Endothelial cell of umbilical vein (primary cell): Measurements from ENCODE around the gene COA7. TPM values are rescaled to one million over a fixed set of nuclear protein-coding genes. Genes with fewer than 3 reads are reported as not detected.

Source experiments
- BruUV-seq: library from RNA; stranded (reverse); fragments of 400-500 nt; replicated peaks from 2 replicates; lab custom pipeline; 2021; lab: Mats Ljungman, UMichigan
- CTCF ChIA-PET: fragments of 300-600, 350-600 bp; sonication (Branson Sonifier 250); formaldehyde crosslinking; loops from one replicate; lab custom pipeline; 2021; ENCODE audit warnings: antibody characterized with exemption, inconsistent platforms; lab: Charles Lee
- POLR2A ChIA-PET: fragments of 300-600, 350-600 bp; sonication (Branson Sonifier 250); formaldehyde crosslinking; loops from one replicate; lab custom pipeline; 2021; ENCODE audit warnings: antibody characterized with exemption, inconsistent platforms; lab: Charles Lee
- DNase-seq: peaks from one replicate; pipeline ENCODE4 v3.0.0-alpha.2; 2011; ENCODE audit warnings: low read depth, low spot score
- FAIRE-seq: peaks from 2 replicates; lab custom pipeline; 2011; peaks lifted over from hg19 to GRCh38; lab: Jason Lieb, UNC
- H2AFZ ChIP-seq: 2 replicates; pipeline ENCODE4 v1.6.0; 2012; ENCODE audit warnings: low read depth, low read length, control low read depth, inconsistent platforms
- H3K27ac ChIP-seq: 2 replicates; pipeline ENCODE4 v1.5.1; 2011; ENCODE audit warnings: low read depth, mild to moderate bottlenecking, control low read depth, low read length, moderate library complexity; ENCODE audit not compliant: insufficient read depth
- H3K27me3 ChIP-seq, 2 experiments: 2 replicates each; pipeline versions ENCODE4 v1.6.0 to v1.6.1; 2011; ENCODE audit warnings: low read length in 2 of 2, mixed read lengths in 1 of 2; ENCODE audit not compliant: control insufficient read depth in 2 of 2, insufficient read depth in 2 of 2
- H3K36me3 ChIP-seq, 2 experiments: 2 replicates in 1 of 2; 3 replicates in 1 of 2; pipeline ENCODE4 v1.5.1; 2011; ENCODE audit warnings: low read length in 2 of 2, mild to moderate bottlenecking in 1 of 2, moderate library complexity in 1 of 2; ENCODE audit not compliant: control insufficient read depth in 2 of 2, insufficient read depth in 2 of 2; ENCODE audit errors: extremely low read depth in 1 of 2
- H3K4me1 ChIP-seq: 3 replicates; pipeline ENCODE4 v1.5.1; 2011; ENCODE audit warnings: mild to moderate bottlenecking, low read length; ENCODE audit not compliant: control insufficient read depth, insufficient read depth; ENCODE audit errors: extremely low read depth
- H3K4me2 ChIP-seq: 2 replicates; pipeline ENCODE4 v1.6.1; 2011; ENCODE audit warnings: low read length, control low read depth, mixed read lengths; ENCODE audit not compliant: insufficient read depth
- H3K4me3 ChIP-seq, 3 experiments: fragments of 200-600 bp in 1 of 3; sonication (generic), shearing (Covaris generic) in 1 of 3; replicated peaks in 1 of 3; 2 replicates each; pipeline ENCODE4 v1.5.1; 2011 to 2016; ENCODE audit warnings: control low read depth in 3 of 3, low read length in 3 of 3, mild to moderate bottlenecking in 2 of 3, inconsistent platforms in 1 of 3, low read depth in 1 of 3, moderate library complexity in 1 of 3; ENCODE audit not compliant: insufficient read depth in 1 of 3
- H3K79me2 ChIP-seq: 2 replicates; pipeline ENCODE4 v1.6.0; 2012; ENCODE audit warnings: low read length, inconsistent platforms; ENCODE audit not compliant: control insufficient read depth, insufficient read depth
- H3K9ac ChIP-seq: replicated peaks from 2 replicates; pipeline ENCODE3; 2011; ENCODE audit warnings: low read length, control low read depth; ENCODE audit not compliant: insufficient read depth; ENCODE audit errors: extremely low read depth
- H3K9me1 ChIP-seq: replicated peaks from 3 replicates; pipeline ENCODE4 v1.6.0; 2011; ENCODE audit warnings: mild to moderate bottlenecking, low read length; ENCODE audit not compliant: control insufficient read depth, insufficient read depth; ENCODE audit errors: extremely low read depth
- H3K9me3 ChIP-seq: replicated peaks from 2 replicates; pipeline ENCODE4 v1.5.1; 2012; ENCODE audit warnings: low read length, inconsistent platforms; ENCODE audit not compliant: control insufficient read depth, insufficient read depth
- H4K20me1 ChIP-seq: replicated peaks from 2 replicates; pipeline ENCODE3; 2011; ENCODE audit warnings: mild to moderate bottlenecking, low read length; ENCODE audit not compliant: control insufficient read depth, insufficient read depth; ENCODE audit errors: extremely low read depth
- CTCF ChIP-seq, 2 donors: IDR thresholded peaks; 1 replicate in 1 of 2; 2 replicates in 1 of 2; pipeline ENCODE4 v1.5.1; 2011; ENCODE audit warnings: low read length in 2 of 2, mild to moderate bottlenecking in 2 of 2, moderate library complexity in 2 of 2, control low read depth in 1 of 2, inconsistent platforms in 1 of 2, low read depth in 1 of 2; ENCODE audit not compliant: insufficient read depth in 1 of 2; ENCODE audit errors: extremely low read depth in 1 of 2
- EZH2 ChIP-seq: IDR thresholded peaks from 2 replicates; pipeline ENCODE4 v1.6.1; 2012; ENCODE audit warnings: borderline replicate concordance, low read depth, mild to moderate bottlenecking, moderate library complexity, low read length, inconsistent platforms; ENCODE audit not compliant: severe bottlenecking
- FOS ChIP-seq: IDR thresholded peaks from 2 replicates; pipeline ENCODE4 v1.6.1; 2011; ENCODE audit warnings: mild to moderate bottlenecking, low read length, moderate library complexity, borderline replicate concordance; ENCODE audit not compliant: insufficient read depth
- GATA2 ChIP-seq: IDR thresholded peaks from 2 replicates; pipeline ENCODE4 v1.7.0; 2011; ENCODE audit warnings: low read depth, mild to moderate bottlenecking, moderate library complexity, mixed read lengths, low read length; ENCODE audit not compliant: insufficient read length, insufficient read depth
- JUN ChIP-seq: IDR thresholded peaks from 2 replicates; pipeline ENCODE4 v1.6.1; 2011; ENCODE audit warnings: borderline replicate concordance, low read depth; ENCODE audit not compliant: insufficient read length, insufficient read depth
- MAX ChIP-seq: IDR thresholded peaks from 2 replicates; pipeline ENCODE4 v1.6.1; 2011; ENCODE audit not compliant: insufficient read depth, insufficient read length
- MYC ChIP-seq: IDR thresholded peaks from one replicate; pipeline ENCODE4 v1.6.1; 2011; ENCODE audit warnings: mild to moderate bottlenecking, low read depth, low read length
- POLR2A ChIP-seq: IDR thresholded peaks from 2 replicates; pipeline ENCODE4 v1.6.1; 2012; ENCODE audit warnings: low read depth, mild to moderate bottlenecking, control low read depth, low read length
- POLR2AphosphoS5 ChIP-seq: IDR thresholded peaks from 2 replicates; pipeline ENCODE4 v1.6.1; 2012; ENCODE audit warnings: low read depth, mild to moderate bottlenecking, control low read depth, low read length, moderate library complexity; ENCODE audit not compliant: insufficient read depth
- dilution Hi-C: fragments of 300-500 bp; cut with MboI; formaldehyde crosslinking; loops from one replicate; pipeline ENCODE4 v1.15.0; 2019; ENCODE audit warnings: low sequenced_read_pairs; ENCODE audit not compliant: extremely low pct_ligation_motif_present
- intact Hi-C: fragments of 100-400 bp; cut with micrococcal nuclease; formaldehyde crosslinking; loops from one replicate; pipeline ENCODE4 v1.10.0; 2022
- polyA plus RNA-seq, 4 experiments: library from polyadenylated mRNA; depleted of rRNA in 3 of 4; stranded (reverse) in 3 of 4; unstranded in 1 of 4; fragments of >200 nt; gene quantifications; 2 replicates each; pipeline versions ENCODE4 v1.2.1 to v1.2.3, GENCODE V29; 2011 to 2012; ENCODE audit warnings: missing spikeins in 1 of 4
- total RNA-seq: library from RNA; stranded (reverse); gene quantifications from 2 replicates; pipeline ENCODE4 v1.2.3, GENCODE V29; 2021

COA7 gene
- total and polyA plus RNA-seq, 2 donors (not counting 3 experiments of a cell fraction or from before 2014, with no cell fraction given), result 11.7 to 28.6 TPM

DNA sequence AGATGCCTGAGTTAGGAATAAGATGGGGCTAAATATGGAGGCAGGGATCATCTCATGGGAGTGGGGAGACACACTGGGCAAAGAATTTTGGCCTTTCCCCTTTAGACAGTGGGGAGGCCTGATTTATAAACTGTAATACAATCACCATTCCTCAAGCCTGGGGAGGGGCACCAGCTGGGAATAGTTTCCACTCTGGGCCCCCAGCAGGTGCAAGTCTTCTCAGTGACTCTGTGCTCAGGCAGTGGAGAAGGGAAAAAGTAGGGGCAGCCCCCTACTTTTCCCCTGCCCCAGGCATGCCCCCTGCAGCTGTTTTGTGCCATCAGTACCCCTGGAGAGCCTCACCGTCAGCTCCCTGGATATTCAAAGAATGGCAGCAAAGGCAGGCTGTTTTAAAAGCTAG lies 19.1 kb downstream of the COA7 start:
- no peak overlapping the region for H3K4me3 ChIP-seq
- H3K79me2 ChIP-seq, result no peaks in the 10 kb centered on the region
- H3K36me3 ChIP-seq, result no peaks in the 10 kb centered on the region
- BruUV-seq, result no TSS peak
- H2AFZ ChIP-seq, result no peak overlapping the region
- intact Hi-C loops, result no loop called here
- H3K9me1 ChIP-seq, result no peaks in the 10 kb centered on the region
- no peak overlapping the region for H3K9ac ChIP-seq
- no peaks in the 10 kb centered on the region for H3K9me3 ChIP-seq
- dilution Hi-C loops, result no loop called here
- DNase-seq (no peak), FAIRE-seq (no peak)
- no peak overlapping the region for H3K27ac ChIP-seq
- CTCF ChIA-PET, result no interaction called here
- H4K20me1 ChIP-seq, result no peaks in the 10 kb centered on the region
- H3K27me3 ChIP-seq, result no peaks in the 10 kb centered on the region
- H3K4me1 ChIP-seq, result peaks cover 11% of the 10 kb centered on the region
- TF ChIP-seq FOS, result no peak
- TF ChIP-seq POLR2AphosphoS5, result no peak
- no peak for TF ChIP-seq CTCF (IDR thresholded peaks at IDR 0.05; ENCODE audit: extremely low read depth in 1 of 2, insufficient read depth in 1 of 2, low read depth in 1 of 2, low read length in 2 of 2)
- no peak for TF ChIP-seq MAX
- no peak for TF ChIP-seq POLR2A
- no peak for TF ChIP-seq JUN
- no peak for TF ChIP-seq MYC
- no peak for TF ChIP-seq EZH2
- TF ChIP-seq GATA2, result no peak
- no peak overlapping the region for H3K4me2 ChIP-seq
- POLR2A ChIA-PET, result no interaction called here
